Neural progenitor cell (in vitro differentiated cells): ENCODE data around the gene STK32B. TPM values are rescaled to one million over a fixed set of nuclear protein-coding genes. Genes with fewer than 3 reads are reported as not detected.

ENCODE experiments used
- DNase-seq: peaks from one replicate; pipeline ENCODE4 v3.0.0-alpha.2; 2016; ENCODE audit warnings: low spot score
- H2AFZ ChIP-seq: fragments of 200-600 bp; sonication (generic); replicated peaks from 2 replicates; pipeline ENCODE4 v1.6.1; 2016; ENCODE audit warnings: antibody characterized with exemption
- H3F3A ChIP-seq: fragments of 200-600 bp; sonication (generic); 2 replicates; pipeline ENCODE4 v1.6.1; 2016; ENCODE audit warnings: antibody characterized with exemption, low read depth
- H3K27ac ChIP-seq: fragments of 200-600 bp; sonication (generic); 2 replicates; pipeline ENCODE4 v1.5.1; 2016; ENCODE audit warnings: mild to moderate bottlenecking
- H3K27me3 ChIP-seq: fragments of 200-600 bp; sonication (generic); 2 replicates; pipeline ENCODE4 v1.6.1; 2016; ENCODE audit warnings: mild to moderate bottlenecking, moderate library complexity
- H3K36me3 ChIP-seq: fragments of 200-600 bp; sonication (generic); 2 replicates; pipeline ENCODE4 v1.5.1; 2016
- H3K4me1 ChIP-seq: fragments of 200-600 bp; sonication (generic); 2 replicates; pipeline ENCODE4 v1.6.1; 2016; ENCODE audit warnings: mixed run types
- H3K4me2 ChIP-seq: fragments of 200-600 bp; sonication (generic); 2 replicates; pipeline ENCODE4 v1.6.1; 2016
- H3K4me3 ChIP-seq: fragments of 200-600 bp; sonication (generic); 2 replicates; pipeline ENCODE4 v1.5.1; 2016
- H3K79me2 ChIP-seq: fragments of 200-600 bp; sonication (generic); 2 replicates; pipeline ENCODE4 v1.6.1; 2016; ENCODE audit warnings: low read depth
- H3K9ac ChIP-seq: fragments of 200-600 bp; sonication (generic); 2 replicates; pipeline ENCODE4 v1.6.1; 2016
- H3K9me3 ChIP-seq: fragments of 200-600 bp; sonication (generic); 2 replicates; pipeline ENCODE4 v1.5.1; 2016; ENCODE audit warnings: low read depth
- H4K20me1 ChIP-seq: fragments of 200-600 bp; sonication (generic); 2 replicates; pipeline ENCODE4 v1.6.1; 2016; ENCODE audit warnings: low read depth
- H3K27ac Mint-ChIP-seq: 3 replicates; pipeline ENCODE4 v1.8.0; 2021; ENCODE audit warnings: mixed read lengths
- H3K27me3 Mint-ChIP-seq: 2 replicates; pipeline ENCODE4 v1.8.0; 2022; ENCODE audit warnings: low read depth, mild to moderate bottlenecking, inconsistent platforms, moderate library complexity, mixed read lengths; ENCODE audit not compliant: insufficient read depth
- H3K36me3 Mint-ChIP-seq: 3 replicates; pipeline ENCODE4 v1.8.0; 2021; ENCODE audit warnings: mixed read lengths
- H3K4me1 Mint-ChIP-seq: 3 replicates; pipeline ENCODE4 v1.8.0; 2021; ENCODE audit warnings: mixed read lengths
- H3K4me3 Mint-ChIP-seq: 3 replicates; pipeline ENCODE4 v1.8.0; 2021; ENCODE audit warnings: mild to moderate bottlenecking, moderate library complexity, mixed read lengths
- H3K9me3 Mint-ChIP-seq: 3 replicates; pipeline ENCODE4 v1.8.0; 2020; ENCODE audit warnings: mixed read lengths
- CTCF ChIP-seq: fragments of 200-600 bp; sonication (generic); IDR thresholded peaks from 2 replicates; pipeline ENCODE4 v1.5.1; 2017; ENCODE audit warnings: antibody characterized with exemption, mild to moderate bottlenecking
- EZH2 ChIP-seq: fragments of 200-600 bp; sonication (generic); IDR thresholded peaks from 2 replicates; pipeline ENCODE4 v1.6.1; 2017; ENCODE audit warnings: antibody characterized with exemption, mild to moderate bottlenecking, moderate library complexity
- EZH2phosphoT487 ChIP-seq: fragments of 200-600 bp; sonication (generic); IDR thresholded peaks from 2 replicates; pipeline ENCODE4 v1.6.1; 2017; ENCODE audit warnings: antibody characterized with exemption
- total RNA-seq: library from RNA; depleted of rRNA; stranded (reverse); fragments of >200 nt; gene quantifications from 2 replicates; pipeline ENCODE4 v1.2.3, GENCODE V29; 2015; ENCODE audit warnings: low replicate concordance

The STK32B gene
- total RNA-seq, 1 donor from 2014 or later = 2.5 TPM

DNA sequence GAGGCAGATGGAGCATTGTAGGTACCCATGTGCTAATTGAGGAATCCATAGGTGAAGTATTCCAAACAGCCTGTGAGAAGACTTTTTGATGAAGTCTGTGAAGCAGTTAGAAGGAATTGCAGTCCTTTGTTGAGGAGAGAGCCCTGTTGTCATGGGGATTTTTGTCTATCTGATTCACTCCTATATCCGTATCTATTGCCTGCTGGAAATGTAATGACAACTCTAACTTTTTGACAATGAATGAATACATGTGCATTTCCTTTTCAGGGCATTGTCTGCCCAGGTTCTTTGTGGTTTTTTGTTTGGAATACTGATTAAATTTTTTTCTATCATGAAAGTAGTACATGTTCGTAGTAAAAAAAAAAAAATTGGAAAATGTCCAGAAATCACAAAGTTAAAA lies 31.1 kb downstream of the STK32B start:
- no peaks in the 10 kb centered on the region for H3K36me3 ChIP-seq
- Mint-ChIP-seq H3K4me3 (no peak overlapping the region), H3K27me3 (no peaks in the 10 kb centered on the region), H3K4me1 (peaks cover 3% of the 10 kb centered on the region), H3K27ac (no peak overlapping the region), H3K36me3 (no peaks in the 10 kb centered on the region), H3K9me3 (peaks cover 24% of the 10 kb centered on the region)
- no peak overlapping the region for H3K4me2 ChIP-seq
- no peaks in the 10 kb centered on the region for H3K79me2 ChIP-seq
- no peak for DNase-seq
- H2AFZ ChIP-seq = no peak overlapping the region
- H3K9me3 ChIP-seq = peaks cover 4% of the 10 kb centered on the region
- H3K9ac ChIP-seq = no peak overlapping the region
- H3K4me1 ChIP-seq = no peaks in the 10 kb centered on the region
- no peak overlapping the region for H3K4me3 ChIP-seq
- H3K27ac ChIP-seq = no peak overlapping the region
- no peaks in the 10 kb centered on the region for H3K27me3 ChIP-seq
- no peaks in the 10 kb centered on the region for H4K20me1 ChIP-seq
- no peak for TF ChIP-seq EZH2
- TF ChIP-seq CTCF = no peak
- no peak for TF ChIP-seq EZH2phosphoT487
- no peaks in the 10 kb centered on the region for H3F3A ChIP-seq

DNA sequence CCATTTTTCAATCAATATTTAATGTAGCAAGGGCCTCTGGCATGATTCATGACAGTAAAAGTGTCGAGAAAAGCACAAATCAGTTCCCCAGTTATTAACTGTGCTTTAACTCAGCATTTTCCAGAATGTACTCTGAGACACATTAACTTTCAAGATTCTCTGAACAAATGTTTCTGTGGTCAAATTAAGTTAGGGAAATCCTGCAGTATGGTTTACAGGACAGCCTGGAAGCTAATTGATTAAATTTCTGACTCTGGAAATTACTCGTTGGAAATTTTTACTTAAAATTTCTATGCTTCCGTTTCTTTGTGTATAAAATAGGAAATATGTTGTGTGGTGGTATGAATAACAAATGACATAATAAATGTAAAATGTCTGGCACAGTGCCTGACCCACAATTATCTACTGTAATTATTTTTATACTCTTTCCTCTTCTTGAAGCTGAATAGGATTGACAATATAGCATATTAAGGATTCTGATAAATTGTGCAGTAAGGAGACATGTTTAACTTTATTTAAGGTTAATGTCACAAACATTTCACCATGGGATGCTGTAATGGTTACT lies 33.7 kb downstream of the STK32B start:
- H3F3A ChIP-seq = no peaks in the 10 kb centered on the region
- Mint-ChIP-seq H3K4me1 (no peaks in the 10 kb centered on the region), H3K9me3 (peaks cover 24% of the 10 kb centered on the region), H3K4me3 (no peak overlapping the region), H3K27me3 (no peaks in the 10 kb centered on the region), H3K27ac (no peak overlapping the region), H3K36me3 (no peaks in the 10 kb centered on the region)
- H3K9me3 ChIP-seq = peaks cover 4% of the 10 kb centered on the region
- DNase-seq = no peak
- no peaks in the 10 kb centered on the region for H3K27me3 ChIP-seq
- H3K4me2 ChIP-seq = no peak overlapping the region
- no peaks in the 10 kb centered on the region for H3K79me2 ChIP-seq
- no peak overlapping the region for H3K9ac ChIP-seq
- H3K4me1 ChIP-seq = no peaks in the 10 kb centered on the region
- no peak overlapping the region for H2AFZ ChIP-seq
- no peak overlapping the region for H3K4me3 ChIP-seq
- H3K36me3 ChIP-seq = no peaks in the 10 kb centered on the region
- H3K27ac ChIP-seq = no peak overlapping the region
- TF ChIP-seq EZH2 = no peak
- no peak for TF ChIP-seq EZH2phosphoT487
- no peak for TF ChIP-seq CTCF
- H4K20me1 ChIP-seq = no peaks in the 10 kb centered on the region

- no peaks in the 10 kb centered on the region for H3K36me3 ChIP-seq
- no peaks in the 10 kb centered on the region for H3K27me3 ChIP-seq
- no peak overlapping the region for H3K9ac ChIP-seq
- no peaks in the 10 kb centered on the region for H3F3A ChIP-seq
- no peak overlapping the region for H3K27ac ChIP-seq
- no peak for TF ChIP-seq EZH2
- TF ChIP-seq CTCF = no peak
- no peak for TF ChIP-seq EZH2phosphoT487
- no peak overlapping the region for H3K27ac Mint-ChIP-seq
- no peaks in the 10 kb centered on the region for H3K79me2 ChIP-seq
- no peaks in the 10 kb centered on the region for H4K20me1 ChIP-seq
- H3K4me1 Mint-ChIP-seq = no peaks in the 10 kb centered on the region
- no peak for DNase-seq
- H3K4me3 ChIP-seq = no peak overlapping the region
- peaks cover 4% of the 10 kb centered on the region for H3K9me3 ChIP-seq
- no peak overlapping the region for H3K4me3 Mint-ChIP-seq
- peaks cover 18% of the 10 kb centered on the region for H3K9me3 Mint-ChIP-seq
- H2AFZ ChIP-seq = no peak overlapping the region
- H3K4me2 ChIP-seq = no peak overlapping the region
- no peaks in the 10 kb centered on the region for H3K27me3 Mint-ChIP-seq
- no peaks in the 10 kb centered on the region for H3K4me1 ChIP-seq
- no peaks in the 10 kb centered on the region for H3K36me3 Mint-ChIP-seq
Observed at GRCh38 chr4:5086535-5086934, 35.3 kb downstream of the STK32B start.
